Pons (tissue), 1 donor: ENCODE results near the gene GHDC.
"Not testable (repeated sequence)": the region's sequence is repeated elsewhere in the genome, so short reads cannot be mapped to it uniquely, and the experiment has no call there.

Experiments used
- DNase-seq: peaks from one replicate; pipeline ENCODE4 v3.0.0-alpha.2; 2016; ENCODE audit warnings: low spot score

The GHDC gene

DNA sequence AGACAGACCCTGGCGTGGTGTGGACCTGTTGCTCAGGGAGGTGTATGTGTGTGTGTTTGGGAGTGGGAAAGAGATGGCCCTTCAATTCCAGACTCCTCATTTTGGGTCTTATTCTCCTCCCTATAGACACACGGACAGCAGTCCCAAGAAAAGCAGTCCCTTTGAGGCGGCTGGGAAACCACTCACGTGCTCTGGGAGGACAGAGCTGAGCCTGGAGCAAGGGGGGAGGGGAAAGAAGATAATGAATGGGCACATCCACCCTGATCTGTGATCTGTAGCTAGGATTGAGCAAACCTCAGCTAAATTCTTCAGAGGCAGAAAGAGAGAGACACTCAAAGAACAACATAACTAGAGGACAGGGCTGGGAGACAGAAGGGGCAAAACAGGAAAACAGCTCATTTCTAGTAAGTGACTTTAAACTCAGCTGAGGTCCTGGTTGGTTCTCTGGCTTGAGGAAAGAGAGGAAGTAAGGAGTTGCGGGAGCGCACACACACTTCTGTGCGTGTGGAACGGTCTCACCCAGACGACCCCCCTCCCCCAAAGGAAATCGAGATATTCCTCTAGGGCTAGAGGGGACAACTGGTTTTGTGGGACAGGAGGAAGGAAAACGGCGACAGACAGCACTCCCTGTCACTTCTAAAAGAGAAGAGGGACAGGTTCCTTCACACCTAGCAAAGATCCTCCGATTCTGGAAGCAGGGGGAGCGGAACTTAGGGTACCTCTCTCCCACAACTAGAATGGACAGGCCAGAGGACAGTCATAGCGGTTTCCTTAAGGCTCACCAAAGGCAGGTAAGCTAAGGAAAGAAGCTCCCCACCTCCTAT lies 40.2 kb downstream of the GHDC start:
- no peak for DNase-seq

GRCh38 chr17:42146911-42147607 lies 47.2 kb downstream of the GHDC start:
- DNase-seq = no peak

- not testable (repeated sequence) for DNase-seq
These were observed 51.2 kb downstream of the GHDC start for GRCh38 chr17:42143138-42143537.

- peak; percentile 53 for DNase-seq
These were observed 51.9 kb downstream of the GHDC start for GRCh38 chr17:42142371-42142896.

DNA sequence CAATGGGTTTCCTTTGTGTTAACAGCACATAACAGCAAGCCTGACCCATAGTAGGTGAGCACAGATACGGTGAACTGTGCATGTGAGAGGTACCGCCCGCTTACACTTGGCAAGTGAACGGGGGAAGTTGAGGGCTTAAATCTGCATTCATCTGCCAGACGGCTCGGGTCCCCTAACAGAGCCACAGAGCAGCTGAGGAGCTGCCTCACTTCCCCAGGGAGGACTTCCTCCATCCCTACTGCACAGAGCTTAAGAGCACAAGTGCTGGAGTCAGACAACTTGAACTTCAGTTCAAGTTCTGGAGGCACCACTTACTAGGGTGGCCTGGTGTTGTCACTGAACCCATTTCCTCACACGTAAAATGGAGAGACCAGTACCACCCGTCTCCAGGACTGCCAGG lies 52.9 kb downstream of the GHDC start:
- DNase-seq = no peak

DNA sequence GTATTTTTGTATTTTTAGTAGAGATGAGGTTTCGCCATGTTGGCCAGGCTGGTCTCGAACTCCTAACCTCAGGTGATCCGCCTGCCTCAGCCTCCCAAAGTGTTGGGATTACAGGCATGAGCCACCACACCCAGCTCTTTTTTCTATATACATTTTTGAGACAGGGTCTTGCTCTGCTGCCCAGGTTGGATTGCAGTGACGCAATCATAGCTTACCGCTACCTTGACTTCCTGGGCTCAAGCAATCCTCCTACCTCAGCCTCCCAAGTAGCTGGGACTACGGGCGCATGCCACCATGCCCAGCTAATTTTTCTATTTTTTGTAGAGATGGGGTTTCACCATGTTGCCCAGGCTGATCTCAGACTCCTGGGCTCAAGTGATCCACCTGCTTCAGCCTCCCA lies 53.6 kb downstream of the GHDC start:
- not testable (repeated sequence) for DNase-seq
